Retinal pigment epithelial cell (primary cell): Measurements from ENCODE around the gene SULT1A2.

Experiments
- DNase-seq: peaks from one replicate; pipeline ENCODE4 v3.0.0-alpha.2; 2010; ENCODE audit warnings: low read depth
- H3K4me3 ChIP-seq: 2 replicates; pipeline ENCODE4 v1.5.1; 2011; ENCODE audit warnings: mild to moderate bottlenecking, low read length, control low read depth, moderate library complexity
- TF ChIP-seq, protein P1 (sequence below): conservative IDR thresholded peaks from 2 replicates; pipeline ENCODE4 v1.5.1; 2011; ENCODE audit warnings: low read depth, low read length, control low read depth, inconsistent platforms

Gene SULT1A2

DNA sequence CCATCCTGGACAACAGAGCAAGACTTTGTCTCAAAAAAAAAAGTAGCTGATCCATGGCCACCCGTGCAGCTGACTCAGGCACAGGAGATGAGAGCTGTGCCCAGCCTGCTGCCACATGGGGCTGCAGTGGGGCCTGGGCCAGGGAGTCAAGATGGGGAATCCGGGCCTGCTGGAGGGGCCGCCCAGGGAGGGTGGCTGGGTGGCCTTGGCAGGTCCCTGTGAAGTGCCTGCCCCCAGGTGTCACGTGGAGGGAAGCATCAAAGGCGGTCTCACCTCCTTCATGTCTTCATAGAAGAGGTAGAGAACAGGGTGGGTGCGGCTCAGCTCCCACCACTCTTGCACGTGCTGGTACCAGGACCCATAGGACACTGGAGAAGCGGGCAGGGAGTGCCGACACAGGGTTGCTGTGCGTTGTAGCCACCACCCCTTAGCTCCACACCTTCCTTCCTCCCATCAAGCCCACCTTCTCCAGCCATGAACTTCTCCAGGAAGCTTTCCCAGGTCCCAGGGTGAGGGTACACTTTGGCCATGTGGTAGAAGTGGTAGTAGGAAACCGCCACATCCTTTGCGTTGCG is 3.8 kb downstream of the SULT1A2 start:
- no peak overlapping the region for H3K4me3 ChIP-seq
- TF ChIP-seq, protein P1, sequence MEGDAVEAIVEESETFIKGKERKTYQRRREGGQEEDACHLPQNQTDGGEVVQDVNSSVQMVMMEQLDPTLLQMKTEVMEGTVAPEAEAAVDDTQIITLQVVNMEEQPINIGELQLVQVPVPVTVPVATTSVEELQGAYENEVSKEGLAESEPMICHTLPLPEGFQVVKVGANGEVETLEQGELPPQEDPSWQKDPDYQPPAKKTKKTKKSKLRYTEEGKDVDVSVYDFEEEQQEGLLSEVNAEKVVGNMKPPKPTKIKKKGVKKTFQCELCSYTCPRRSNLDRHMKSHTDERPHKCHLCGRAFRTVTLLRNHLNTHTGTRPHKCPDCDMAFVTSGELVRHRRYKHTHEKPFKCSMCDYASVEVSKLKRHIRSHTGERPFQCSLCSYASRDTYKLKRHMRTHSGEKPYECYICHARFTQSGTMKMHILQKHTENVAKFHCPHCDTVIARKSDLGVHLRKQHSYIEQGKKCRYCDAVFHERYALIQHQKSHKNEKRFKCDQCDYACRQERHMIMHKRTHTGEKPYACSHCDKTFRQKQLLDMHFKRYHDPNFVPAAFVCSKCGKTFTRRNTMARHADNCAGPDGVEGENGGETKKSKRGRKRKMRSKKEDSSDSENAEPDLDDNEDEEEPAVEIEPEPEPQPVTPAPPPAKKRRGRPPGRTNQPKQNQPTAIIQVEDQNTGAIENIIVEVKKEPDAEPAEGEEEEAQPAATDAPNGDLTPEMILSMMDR = no peak
- DNase-seq = no peak

DNA sequence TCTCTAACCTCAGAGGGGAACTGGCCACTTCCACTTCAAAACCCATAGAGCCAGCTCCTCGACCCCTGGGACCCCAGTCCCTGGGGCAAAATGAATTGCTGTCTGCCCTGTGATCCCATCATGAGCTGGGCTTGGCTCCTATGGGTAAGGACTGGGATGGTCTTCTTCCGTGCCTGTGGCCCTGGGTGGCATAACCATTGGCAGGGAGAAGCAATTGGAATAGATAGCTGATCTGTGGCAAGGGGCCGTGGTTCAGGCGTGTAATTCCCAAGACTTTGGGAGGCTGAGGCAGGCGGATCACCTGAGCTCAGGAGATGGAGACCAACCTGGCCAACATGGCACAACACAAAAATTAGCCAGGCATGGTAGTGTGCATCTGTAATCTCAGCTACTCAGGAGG is 4.3 kb downstream of the SULT1A2 start:
- TF ChIP-seq, protein P1 = no peak
- no peak overlapping the region for H3K4me3 ChIP-seq
- no peak for DNase-seq

DNA sequence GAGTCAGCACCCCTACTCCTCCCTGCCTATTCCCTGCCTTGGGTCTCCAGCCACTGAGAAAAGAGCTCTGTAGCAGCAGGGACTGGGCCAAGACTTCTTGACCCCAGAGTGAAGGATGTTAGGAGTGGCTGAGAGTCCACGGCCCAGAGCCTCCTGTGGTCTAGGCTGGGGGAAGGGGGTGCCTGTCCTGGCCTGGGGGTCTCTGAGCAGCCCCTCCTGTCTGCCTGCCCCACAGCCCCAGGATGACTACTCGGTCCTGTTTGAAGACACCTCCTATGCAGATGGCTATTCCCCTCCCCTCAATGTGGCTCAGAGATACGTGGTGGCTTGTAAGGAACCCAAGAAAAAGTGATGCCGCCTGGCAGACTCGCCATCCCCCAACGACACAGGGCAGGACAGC is 5.5 kb downstream of the SULT1A2 start:
- no peak overlapping the region for H3K4me3 ChIP-seq
- DNase-seq = no peak
- TF ChIP-seq, protein P1 = no peak

DNA sequence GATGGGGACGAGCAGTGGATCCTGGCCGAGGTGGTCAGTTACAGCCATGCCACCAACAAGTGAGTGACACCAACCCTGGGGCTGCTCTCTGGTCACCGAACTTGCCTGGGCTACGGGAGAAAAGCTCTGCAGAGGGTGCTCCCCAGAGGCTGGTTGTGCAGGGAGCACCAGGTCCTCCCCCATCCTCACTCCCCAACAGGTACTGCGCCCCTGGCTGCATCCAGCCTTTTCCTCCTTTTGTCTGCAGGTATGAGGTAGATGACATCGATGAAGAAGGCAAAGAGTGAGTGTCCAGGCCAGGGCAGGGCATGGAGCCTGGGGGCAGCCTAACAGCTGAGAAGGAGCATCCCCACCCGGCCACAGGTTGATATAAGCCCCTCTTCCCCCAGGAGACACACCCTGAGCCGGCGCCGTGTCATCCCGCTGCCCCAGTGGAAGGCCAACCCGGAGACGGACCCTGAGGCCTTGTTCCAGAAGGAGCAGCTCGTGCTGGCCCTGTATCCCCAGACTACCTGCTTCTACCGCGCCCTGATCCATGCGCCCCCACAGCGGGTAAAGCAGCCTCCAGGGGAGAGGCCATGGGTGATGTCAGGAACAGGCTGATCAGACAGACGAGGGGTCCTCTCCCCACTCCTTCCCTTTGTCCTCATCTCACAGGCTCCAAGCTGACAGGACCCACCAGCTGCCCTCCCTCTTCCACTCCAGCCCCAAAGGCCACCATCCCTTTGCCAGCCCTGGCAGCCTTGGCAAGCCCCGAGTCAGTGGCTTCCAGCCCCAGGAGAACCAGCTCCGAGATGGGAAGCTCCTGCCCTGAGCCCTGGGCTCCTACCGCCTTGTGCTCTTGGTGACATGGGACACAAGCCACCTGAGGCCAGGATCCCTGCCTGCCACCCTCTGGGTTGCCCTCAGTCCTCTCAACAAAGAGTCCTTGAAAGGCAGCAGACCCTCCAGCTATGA is 6.2 kb downstream of the SULT1A2 start:
- TF ChIP-seq, protein P1 = no peak
- no peak for DNase-seq
- H3K4me3 ChIP-seq = no peak overlapping the region

DNA sequence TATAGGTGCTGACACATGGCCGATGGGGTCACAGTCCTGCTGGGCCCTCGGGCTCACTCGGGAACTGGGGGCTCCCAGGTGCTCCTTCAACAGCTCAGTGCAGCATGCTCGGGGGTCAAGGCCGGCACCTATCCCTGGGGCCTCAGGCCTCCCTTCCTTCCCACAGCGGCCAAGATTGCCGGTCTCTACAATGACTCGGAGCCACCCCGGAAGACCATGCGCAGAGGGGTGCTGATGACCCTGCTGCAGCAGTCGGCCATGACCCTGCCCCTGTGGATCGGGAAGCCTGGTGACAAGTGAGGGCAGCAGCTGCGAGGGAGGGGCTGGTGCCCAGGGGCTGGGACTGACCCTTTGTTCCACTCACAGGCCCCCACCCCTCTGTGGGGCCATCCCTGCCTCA is 6.9 kb downstream of the SULT1A2 start:
- H3K4me3 ChIP-seq = no peak overlapping the region
- TF ChIP-seq, protein P1 = no peak
- DNase-seq = no peak

DNA sequence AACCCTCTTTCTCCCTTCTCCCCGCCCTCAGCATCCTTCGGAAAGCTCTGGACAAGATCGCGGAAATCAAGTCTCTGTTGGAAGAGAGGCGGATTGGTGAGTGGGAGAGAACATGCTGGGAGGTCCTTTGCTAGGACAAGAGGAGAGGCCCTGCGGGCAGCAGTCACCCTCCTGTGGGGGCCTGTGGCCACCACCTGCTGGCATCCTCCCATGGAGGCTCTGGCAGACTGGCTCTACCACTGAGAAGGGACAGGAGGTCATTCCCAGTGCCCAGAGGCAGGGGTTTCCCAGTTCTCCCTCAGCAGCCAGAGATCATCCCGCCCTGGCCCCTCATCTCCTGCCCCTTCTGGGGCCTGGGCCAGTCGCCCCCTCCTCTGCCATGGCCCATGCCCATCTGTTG is 7.8 kb downstream of the SULT1A2 start:
- no peak for DNase-seq
- TF ChIP-seq, protein P1 = no peak
- H3K4me3 ChIP-seq = no peak overlapping the region

DNA sequence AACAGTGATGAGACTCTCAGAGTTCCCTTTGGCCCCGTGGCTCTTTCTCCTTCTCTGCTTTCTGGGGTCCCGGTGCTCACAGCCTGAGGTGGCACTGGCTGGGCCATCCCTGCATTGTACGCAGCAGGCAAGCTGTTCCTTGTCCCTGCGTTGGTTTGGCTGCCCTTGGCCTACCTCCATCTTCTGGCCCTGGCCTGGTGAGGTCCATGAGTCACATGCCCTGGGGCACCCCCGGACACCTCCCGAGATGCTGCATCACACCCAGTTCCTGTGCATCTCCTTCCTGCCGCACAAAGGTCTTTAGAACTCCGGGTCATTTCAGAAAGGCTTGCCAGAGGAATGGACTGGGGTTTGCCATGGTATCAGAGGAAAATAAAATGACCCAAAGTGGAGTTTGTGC is 9.5 kb downstream of the SULT1A2 start:
- TF ChIP-seq, protein P1 = no peak
- no peak for DNase-seq
- H3K4me3 ChIP-seq = no peak overlapping the region
